NAMALWA (cell line): Measurements from ENCODE around the gene MTSS2.

Experiments
- DNase-seq: peaks from one replicate; pipeline ENCODE4 v3.0.0-alpha.2; 2015; ENCODE audit warnings: low spot score

The MTSS2 gene

GRCh38 chr16:70713824-70714223, 28.0 kb upstream of the MTSS2 start:
- no peak for DNase-seq

GRCh38 chr16:70713342-70713741, 27.5 kb upstream of the MTSS2 start:
- DNase-seq: no peak

- DNase-seq: no peak
Observed at GRCh38 chr16:70712942-70713341, 27.1 kb upstream of the MTSS2 start.

DNA sequence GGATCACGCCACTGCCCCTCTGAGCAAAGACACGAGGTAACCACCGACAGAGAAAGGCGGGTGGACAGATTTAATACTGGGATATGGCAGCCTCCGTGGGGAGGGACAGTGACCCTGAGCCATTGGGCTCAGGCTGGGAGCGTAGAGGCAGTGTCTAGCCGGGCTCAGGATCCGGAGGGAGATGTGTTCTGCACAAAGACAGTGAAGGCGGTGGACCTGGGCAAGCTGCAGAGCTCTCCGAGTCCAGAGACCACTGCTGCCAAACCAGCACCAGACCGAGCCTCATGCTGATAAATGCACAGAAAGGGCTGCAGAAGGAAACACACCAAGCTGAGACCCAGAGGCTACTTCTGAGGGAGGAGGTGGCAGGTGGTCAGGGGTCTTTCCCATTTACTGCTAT, 26.5 kb upstream of the MTSS2 start:
- no peak for DNase-seq

- no peak for DNase-seq
Observed at GRCh38 chr16:70711211-70712031, 25.6 kb upstream of the MTSS2 start.

GRCh38 chr16:70710422-70711210, 24.8 kb upstream of the MTSS2 start:
- no peak for DNase-seq

DNA sequence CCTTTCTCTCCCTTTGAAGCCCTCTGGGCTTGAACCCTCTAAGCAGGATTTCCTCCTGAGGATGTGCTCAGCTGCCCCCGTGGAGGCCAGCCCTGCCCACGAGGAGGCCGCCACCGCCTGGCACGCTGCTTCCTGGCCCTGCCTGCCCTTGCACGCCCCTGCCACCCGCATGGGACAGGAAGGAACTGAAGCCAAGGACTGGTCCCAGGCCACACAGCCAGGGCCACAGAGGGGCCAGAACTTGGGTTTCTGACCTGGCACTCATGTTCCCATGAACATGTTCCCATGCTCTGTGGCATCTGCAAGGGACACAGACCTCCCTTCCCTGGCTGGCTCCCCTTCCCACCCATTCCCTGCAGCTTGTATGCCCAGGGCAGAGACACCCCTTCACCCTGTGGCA, 24.1 kb upstream of the MTSS2 start:
- no peak for DNase-seq

GRCh38 chr16:70709457-70709856, 23.6 kb upstream of the MTSS2 start:
- no peak for DNase-seq

GRCh38 chr16:70708366-70709246, 22.8 kb upstream of the MTSS2 start:
- no peak for DNase-seq

- no peak for DNase-seq
Observed at GRCh38 chr16:70706948-70707465, 21.2 kb upstream of the MTSS2 start.

DNA sequence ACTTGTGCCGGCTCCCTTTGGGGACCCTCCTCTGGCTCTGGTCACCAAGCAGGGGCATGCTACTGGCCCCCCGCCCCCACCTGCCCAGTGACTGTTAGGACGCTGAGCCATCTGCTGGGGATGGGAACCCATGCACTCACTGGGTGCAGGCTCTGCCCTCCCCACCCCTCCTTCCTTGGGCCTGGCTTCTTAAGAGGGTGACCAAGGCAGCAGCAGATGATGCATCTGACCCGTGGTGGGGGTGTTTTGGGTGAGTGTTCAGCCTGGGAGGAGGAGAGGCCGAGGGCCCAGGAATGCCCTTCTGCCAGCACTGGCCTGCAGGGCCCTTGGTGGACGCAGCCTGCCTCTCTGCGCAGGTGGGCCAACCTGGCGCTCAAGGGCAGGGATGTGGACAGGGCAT, 19.2 kb upstream of the MTSS2 start:
- no peak for DNase-seq

- no peak for DNase-seq
Observed at GRCh38 chr16:70704586-70704985, 18.7 kb upstream of the MTSS2 start.

GRCh38 chr16:70703835-70704381, 18.1 kb upstream of the MTSS2 start:
- DNase-seq: no peak

DNA sequence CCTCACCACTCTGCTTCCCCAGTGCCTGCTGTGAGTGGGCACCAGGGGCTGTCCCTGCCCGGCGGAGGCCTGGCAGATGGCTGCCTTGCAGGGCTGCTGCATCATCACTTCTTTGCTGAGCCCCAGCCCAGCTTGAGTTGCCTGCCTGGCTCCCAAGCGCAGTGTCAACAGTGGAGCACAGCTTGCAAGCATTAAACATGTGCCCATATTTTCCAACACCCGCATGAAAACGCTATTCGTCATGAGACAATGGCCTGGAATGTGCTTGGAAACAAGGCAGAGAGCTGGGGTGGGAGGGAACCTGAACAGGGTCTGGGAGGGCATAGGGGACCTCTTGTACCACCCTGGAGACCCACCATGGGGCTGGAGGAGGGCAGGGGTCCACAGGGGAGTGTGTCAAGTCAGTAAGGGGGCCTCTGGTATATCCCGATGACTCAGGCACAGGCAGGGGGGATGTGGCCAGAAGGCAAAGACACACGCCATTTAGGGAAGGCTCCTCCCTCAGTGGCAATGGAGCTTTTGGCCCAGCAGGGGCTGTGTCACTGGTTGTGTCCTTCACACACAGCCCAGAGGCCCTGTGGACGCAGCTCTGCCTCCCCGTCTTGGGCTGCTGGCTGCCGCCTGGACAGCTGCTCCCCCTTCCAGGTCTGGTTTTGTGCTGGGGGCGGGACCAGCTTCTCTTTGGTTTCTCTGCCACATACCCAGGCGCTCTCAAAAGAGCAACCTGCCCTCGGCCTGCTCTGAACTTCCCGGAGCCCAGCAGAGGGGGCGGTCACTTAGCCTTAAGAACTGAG, 17.4 kb upstream of the MTSS2 start:
- DNase-seq: no peak

DNA sequence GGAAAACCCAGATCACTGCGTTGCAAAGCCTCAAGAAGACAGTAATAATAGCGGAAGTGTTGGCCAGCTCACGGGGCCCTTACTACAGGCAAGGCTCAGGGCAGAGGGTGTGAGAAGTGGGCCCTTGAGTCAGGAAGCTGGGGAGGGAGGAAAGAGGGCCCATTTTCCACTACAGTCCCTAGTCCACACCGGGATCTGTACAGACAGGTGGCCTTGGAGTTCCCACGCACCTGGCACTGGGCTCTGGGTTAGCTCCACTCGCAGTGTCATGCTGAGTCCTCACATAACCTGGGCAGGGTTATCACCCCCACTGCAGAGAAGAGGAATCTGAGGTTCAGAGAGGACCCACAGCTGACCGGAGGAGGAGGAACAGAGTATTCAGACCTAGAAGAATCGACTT, 16.8 kb upstream of the MTSS2 start:
- no peak for DNase-seq

GRCh38 chr16:70701998-70702397, 16.1 kb upstream of the MTSS2 start:
- DNase-seq: no peak

DNA sequence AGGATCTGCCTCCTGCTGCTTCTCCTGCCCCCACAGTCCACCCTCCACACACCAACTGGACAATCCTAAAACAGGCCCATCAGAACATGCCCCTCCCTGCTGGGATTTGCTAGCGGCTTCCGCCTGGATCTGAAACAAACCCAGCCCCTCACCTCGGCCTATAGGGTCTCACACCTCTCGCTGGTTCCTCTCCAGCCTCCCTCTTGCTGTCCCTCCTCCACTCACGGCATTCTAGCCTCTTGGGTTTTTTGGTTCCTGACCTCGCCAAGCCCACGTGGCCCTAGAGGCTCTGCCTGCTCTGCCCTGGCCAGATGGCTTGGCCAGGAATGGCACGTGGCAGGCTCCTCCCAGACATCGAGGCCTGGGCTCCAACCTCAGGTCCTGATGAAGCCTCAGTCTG, 15.7 kb upstream of the MTSS2 start:
- DNase-seq: no peak

GRCh38 chr16:70701036-70701435, 15.2 kb upstream of the MTSS2 start:
- no peak for DNase-seq

GRCh38 chr16:70700101-70701020, 14.5 kb upstream of the MTSS2 start:
- DNase-seq: no peak

- DNase-seq: no peak
Observed at GRCh38 chr16:70699696-70700095, 13.8 kb upstream of the MTSS2 start.
